Esophagus squamous epithelium (tissue), 5 donors: ENCODE data around the gene FOXP1. TPM values are rescaled to one million over a fixed set of nuclear protein-coding genes. Genes with fewer than 3 reads are reported as not detected.

ENCODE experiments used
- DNase-seq: peaks from one replicate; lab custom pipeline; 2025; lab: John Stamatoyannopoulos, UW
- H3K27ac ChIP-seq, 4 donors: fragments of 200-600 bp; sonication (generic); one replicate each; pipeline ENCODE4 v1.5.1; 2016 to 2019; ENCODE audit warnings: mild to moderate bottlenecking in 1 of 4
- H3K27me3 ChIP-seq, 4 donors: fragments of 200-600 bp; sonication (generic); 1 replicate in 3 of 4; 2 replicates in 1 of 4; pipeline versions ENCODE4 v1.5.1 to v1.6.0; 2017 to 2021; ENCODE audit warnings: antibody characterized with exemption in 1 of 4
- H3K36me3 ChIP-seq, 3 donors: fragments of 200-600 bp; sonication (generic); one replicate each; pipeline ENCODE4 v1.5.1; 2016 to 2019
- H3K4me1 ChIP-seq, 3 donors: fragments of 200-600 bp; sonication (generic); one replicate each; pipeline ENCODE4 v1.5.1; 2017 to 2019
- H3K4me3 ChIP-seq, 4 donors: fragments of 200-600 bp; sonication (generic); 1 replicate in 3 of 4; 2 replicates in 1 of 4; pipeline ENCODE4 v1.5.1; 2016 to 2019; ENCODE audit warnings: mild to moderate bottlenecking in 2 of 4, moderate library complexity in 1 of 4
- H3K9me3 ChIP-seq, 3 donors: fragments of 200-600 bp; sonication (generic); one replicate each; pipeline ENCODE4 v1.5.1; 2016 to 2019
- CTCF ChIP-seq, 6 experiments: fragments of 450-650 bp in 4 of 6; fragments of 200-600 bp in 2 of 6; sonication (generic) in 2 of 6; IDR thresholded peaks; one replicate each; pipeline ENCODE4 v1.5.1; 2016 to 2019; ENCODE audit warnings: antibody characterized with exemption in 6 of 6, mild to moderate bottlenecking in 4 of 6, moderate library complexity in 4 of 6
- POLR2A ChIP-seq, 4 donors: fragments of 450-650 bp; IDR thresholded peaks; one replicate each; pipeline ENCODE4 v1.6.1; 2017; ENCODE audit warnings: antibody characterized with exemption in 4 of 4, mild to moderate bottlenecking in 4 of 4, moderate library complexity in 3 of 4
- WGBS, 2 donors: methylation state at CpG; one replicate each; pipeline ENCODE4 v1.1.5; 2018; 5-methylcytosine and 5-hydroxymethylcytosine counted together
- intact Hi-C: fragments of 100-400 bp; cut with DNase I; formaldehyde crosslinking; loops from one replicate; pipeline ENCODE4 v1.15.0; 2022
- total RNA-seq, 4 donors: library from RNA; depleted of rRNA; stranded (reverse); fragments of >200 nt; gene quantifications; one replicate each; pipeline ENCODE4 v1.1.0, GENCODE V29; 2016
- donor health status: DM: yes; HTN: yes; CAD: no.

Gene FOXP1
- total RNA-seq, 4 donors from 2014 or later, result 49.1 to 124 (median 61.1) TPM

GRCh38 chr3:71446734-71447133 is 136.8 kb downstream of the FOXP1 start:
- intact Hi-C loops, result no loop called here
- Histone ChIP-seq H3K4me3 (no peak overlapping the region), H3K36me3 (no peaks in the 10 kb centered on the region), H3K9me3 (no peaks in the 10 kb centered on the region), H3K27ac (peak overlapping the region; percentile 64 to 90 (median 82)), H3K4me1 (peaks cover 37 to 79% (median 58%) of the 10 kb centered on the region in 3 donors), H3K27me3 (no peaks in the 10 kb centered on the region)
- no peak for DNase-seq
- 71 to 89% methylated on average over 1 of the region's 1 CpG for WGBS, 2 donors
- no peak for TF ChIP-seq POLR2A (IDR thresholded peaks at IDR 0.05)
- no peak for TF ChIP-seq CTCF (IDR thresholded peaks at IDR 0.05)

GRCh38 chr3:71446260-71446659 is 137.3 kb downstream of the FOXP1 start:
- TF ChIP-seq CTCF (IDR thresholded peaks at IDR 0.05) (no peak), POLR2A (IDR thresholded peaks at IDR 0.05) (no peak)
- H3K4me1 ChIP-seq, result peaks cover 41 to 84% (median 63%) of the 10 kb centered on the region in 3 donors
- H3K4me3 ChIP-seq, result no peak overlapping the region
- H3K9me3 ChIP-seq, result no peaks in the 10 kb centered on the region
- peak overlapping the region in 3 of 4 donors; percentile 39 to 90 (median 88) for H3K27ac ChIP-seq
- intact Hi-C loops, result no loop called here
- DNase-seq, result no peak
- no peaks in the 10 kb centered on the region for H3K36me3 ChIP-seq
- WGBS, 2 donors, result 69 to 81% methylated on average over 3 to 4 of the region's 4 CpGs
- no peaks in the 10 kb centered on the region for H3K27me3 ChIP-seq

GRCh38 chr3:71444861-71445259 is 138.7 kb downstream of the FOXP1 start:
- peaks cover 55 to 98% (median 77%) of the 10 kb centered on the region in 3 donors for H3K4me1 ChIP-seq
- no peak for DNase-seq

GRCh38 chr3:71444028-71444860 is 139.3 kb downstream of the FOXP1 start:
- no peaks in the 10 kb centered on the region for H3K27me3 ChIP-seq
- peak overlapping the region; percentile 84 to 90 (median 89) for H3K27ac ChIP-seq
- intact Hi-C loops, result loop anchor here (5.0 kb wide), 1 partner anchor 138 kb away; the partner anchor contains the start of gene FOXP1
- DNase-seq, result peak; percentile 38
- H3K4me1 ChIP-seq, result peaks cover 59 to 100% (median 81%) of the 10 kb centered on the region in 3 donors
- TF ChIP-seq POLR2A (IDR thresholded peaks at IDR 0.05) (no peak), CTCF (IDR thresholded peaks at IDR 0.05) (no peak)
- no peaks in the 10 kb centered on the region for H3K36me3 ChIP-seq
- WGBS, 2 donors, result 12 to 26% methylated on average over 16 of the region's 17 CpGs
- H3K9me3 ChIP-seq, result no peaks in the 10 kb centered on the region
- peak overlapping the region in 1 of 4 donors; percentile 1 for H3K4me3 ChIP-seq

More at GRCh38 chr3:71444861-71445259, 138.7 kb downstream of the FOXP1 start:
- peak overlapping the region; percentile 84 to 90 (median 89) for H3K27ac ChIP-seq
- H3K36me3 ChIP-seq, result no peaks in the 10 kb centered on the region
- no peaks in the 10 kb centered on the region for H3K27me3 ChIP-seq
- H3K4me3 ChIP-seq, result peak overlapping the region in 1 of 4 donors; percentile 1
- TF ChIP-seq POLR2A (IDR thresholded peaks at IDR 0.05) (no peak), CTCF (IDR thresholded peaks at IDR 0.05) (no peak)
- 25 to 52% methylated on average over 4 of the region's 4 CpGs for WGBS, 2 donors
- H3K9me3 ChIP-seq, result no peaks in the 10 kb centered on the region
- intact Hi-C loops, result loop anchor here (5.0 kb wide), 1 partner anchor 137 kb away; the partner anchor contains the start of gene FOXP1

- WGBS, 2 donors, result 71 to 73% methylated on average over 8 of the region's 8 CpGs
- Histone ChIP-seq H3K4me3 (no peak overlapping the region), H3K9me3 (no peaks in the 10 kb centered on the region), H3K36me3 (no peaks in the 10 kb centered on the region), H3K27ac (peak overlapping the region; percentile 84 to 90 (median 89)), H3K4me1 (peaks cover 59 to 100% (median 81%) of the 10 kb centered on the region in 3 donors), H3K27me3 (no peaks in the 10 kb centered on the region)
- no peak for TF ChIP-seq CTCF (IDR thresholded peaks at IDR 0.05)
- TF ChIP-seq POLR2A (IDR thresholded peaks at IDR 0.05), result no peak
- DNase-seq, result no peak
- intact Hi-C loops, result loop anchor here (5.0 kb wide), 1 partner anchor 139 kb away; the partner anchor contains the start of gene FOXP1
Observed at GRCh38 chr3:71443332-71443731, 140.2 kb downstream of the FOXP1 start.
